ENCODE results near the gene POLR1D. TPM values are rescaled to one million over a fixed set of nuclear protein-coding genes. Genes with fewer than 3 reads are reported as not detected.

The POLR1D gene
- total RNA-seq, 1 experiment from 2014 or later = 198 TPM

DNA sequence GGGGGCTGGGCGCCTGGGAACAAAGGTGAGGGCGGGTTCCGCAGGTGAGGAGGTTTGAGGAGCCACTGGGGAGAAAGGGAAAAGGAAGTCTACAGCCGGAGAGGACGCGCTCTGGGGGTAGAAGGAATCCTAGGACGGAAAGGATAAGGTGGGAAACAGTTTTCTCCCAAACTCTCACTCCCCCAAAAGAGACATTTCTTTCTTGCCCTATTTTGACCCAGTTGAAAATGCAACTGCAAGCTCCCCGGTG lies 651 bp upstream of the POLR1D start:
- CTCF ChIA-PET = interaction anchor here (0.9 to 3.1 kb wide), 10 partner anchors 14 to 363 kb away, joined by 3 to 21 read pairs (median 4); no protein-coding TSS in a partner anchor
- Mint-ChIP-seq H3K27ac (peak overlapping the region; percentile 96), H3K4me1 (peaks cover 58% of the 10 kb centered on the region), H3K36me3 (peaks cover 26% of the 10 kb centered on the region), H3K9me3 (no peaks in the 10 kb centered on the region), H3K27me3 (ENCODE audit: low read depth) (no peaks in the 10 kb centered on the region), H3K4me3 (peak overlapping the region; percentile 89)
- no peak for TF ChIP-seq ZNF423 (CRISPR knock-in tag; IDR thresholded peaks at IDR 0.05)
- no peak for TF ChIP-seq NFATC4 (CRISPR knock-in tag; IDR thresholded peaks at IDR 0.05)
- TF ChIP-seq, protein P1, sequence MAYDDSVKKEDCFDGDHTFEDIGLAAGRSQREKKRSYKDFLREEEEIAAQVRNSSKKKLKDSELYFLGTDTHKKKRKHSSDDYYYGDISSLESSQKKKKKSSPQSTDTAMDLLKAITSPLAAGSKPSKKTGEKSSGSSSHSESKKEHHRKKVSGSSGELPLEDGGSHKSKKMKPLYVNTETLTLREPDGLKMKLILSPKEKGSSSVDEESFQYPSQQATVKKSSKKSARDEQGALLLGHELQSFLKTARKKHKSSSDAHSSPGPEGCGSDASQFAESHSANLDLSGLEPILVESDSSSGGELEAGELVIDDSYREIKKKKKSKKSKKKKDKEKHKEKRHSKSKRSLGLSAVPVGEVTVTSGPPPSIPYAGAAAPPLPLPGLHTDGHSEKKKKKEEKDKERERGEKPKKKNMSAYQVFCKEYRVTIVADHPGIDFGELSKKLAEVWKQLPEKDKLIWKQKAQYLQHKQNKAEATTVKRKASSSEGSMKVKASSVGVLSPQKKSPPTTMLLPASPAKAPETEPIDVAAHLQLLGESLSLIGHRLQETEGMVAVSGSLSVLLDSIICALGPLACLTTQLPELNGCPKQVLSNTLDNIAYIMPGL (CRISPR knock-in tag; IDR thresholded peaks at IDR 0.05) = no peak
- TF ChIP-seq, protein P2, sequence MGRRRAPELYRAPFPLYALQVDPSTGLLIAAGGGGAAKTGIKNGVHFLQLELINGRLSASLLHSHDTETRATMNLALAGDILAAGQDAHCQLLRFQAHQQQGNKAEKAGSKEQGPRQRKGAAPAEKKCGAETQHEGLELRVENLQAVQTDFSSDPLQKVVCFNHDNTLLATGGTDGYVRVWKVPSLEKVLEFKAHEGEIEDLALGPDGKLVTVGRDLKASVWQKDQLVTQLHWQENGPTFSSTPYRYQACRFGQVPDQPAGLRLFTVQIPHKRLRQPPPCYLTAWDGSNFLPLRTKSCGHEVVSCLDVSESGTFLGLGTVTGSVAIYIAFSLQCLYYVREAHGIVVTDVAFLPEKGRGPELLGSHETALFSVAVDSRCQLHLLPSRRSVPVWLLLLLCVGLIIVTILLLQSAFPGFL (CRISPR knock-in tag; IDR thresholded peaks at IDR 0.05; ENCODE audit: borderline replicate concordance) = no peak
- no peak for TF ChIP-seq GRHL2 (CRISPR knock-in tag; IDR thresholded peaks at IDR 0.05; ENCODE audit: insufficient replicate concordance, severe bottlenecking)
- TF ChIP-seq, protein P3, sequence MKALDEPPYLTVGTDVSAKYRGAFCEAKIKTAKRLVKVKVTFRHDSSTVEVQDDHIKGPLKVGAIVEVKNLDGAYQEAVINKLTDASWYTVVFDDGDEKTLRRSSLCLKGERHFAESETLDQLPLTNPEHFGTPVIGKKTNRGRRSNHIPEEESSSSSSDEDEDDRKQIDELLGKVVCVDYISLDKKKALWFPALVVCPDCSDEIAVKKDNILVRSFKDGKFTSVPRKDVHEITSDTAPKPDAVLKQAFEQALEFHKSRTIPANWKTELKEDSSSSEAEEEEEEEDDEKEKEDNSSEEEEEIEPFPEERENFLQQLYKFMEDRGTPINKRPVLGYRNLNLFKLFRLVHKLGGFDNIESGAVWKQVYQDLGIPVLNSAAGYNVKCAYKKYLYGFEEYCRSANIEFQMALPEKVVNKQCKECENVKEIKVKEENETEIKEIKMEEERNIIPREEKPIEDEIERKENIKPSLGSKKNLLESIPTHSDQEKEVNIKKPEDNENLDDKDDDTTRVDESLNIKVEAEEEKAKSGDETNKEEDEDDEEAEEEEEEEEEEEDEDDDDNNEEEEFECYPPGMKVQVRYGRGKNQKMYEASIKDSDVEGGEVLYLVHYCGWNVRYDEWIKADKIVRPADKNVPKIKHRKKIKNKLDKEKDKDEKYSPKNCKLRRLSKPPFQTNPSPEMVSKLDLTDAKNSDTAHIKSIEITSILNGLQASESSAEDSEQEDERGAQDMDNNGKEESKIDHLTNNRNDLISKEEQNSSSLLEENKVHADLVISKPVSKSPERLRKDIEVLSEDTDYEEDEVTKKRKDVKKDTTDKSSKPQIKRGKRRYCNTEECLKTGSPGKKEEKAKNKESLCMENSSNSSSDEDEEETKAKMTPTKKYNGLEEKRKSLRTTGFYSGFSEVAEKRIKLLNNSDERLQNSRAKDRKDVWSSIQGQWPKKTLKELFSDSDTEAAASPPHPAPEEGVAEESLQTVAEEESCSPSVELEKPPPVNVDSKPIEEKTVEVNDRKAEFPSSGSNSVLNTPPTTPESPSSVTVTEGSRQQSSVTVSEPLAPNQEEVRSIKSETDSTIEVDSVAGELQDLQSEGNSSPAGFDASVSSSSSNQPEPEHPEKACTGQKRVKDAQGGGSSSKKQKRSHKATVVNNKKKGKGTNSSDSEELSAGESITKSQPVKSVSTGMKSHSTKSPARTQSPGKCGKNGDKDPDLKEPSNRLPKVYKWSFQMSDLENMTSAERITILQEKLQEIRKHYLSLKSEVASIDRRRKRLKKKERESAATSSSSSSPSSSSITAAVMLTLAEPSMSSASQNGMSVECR (CRISPR knock-in tag; IDR thresholded peaks at IDR 0.05; ENCODE audit: borderline replicate concordance) = no peak
- TF ChIP-seq, protein P4, sequence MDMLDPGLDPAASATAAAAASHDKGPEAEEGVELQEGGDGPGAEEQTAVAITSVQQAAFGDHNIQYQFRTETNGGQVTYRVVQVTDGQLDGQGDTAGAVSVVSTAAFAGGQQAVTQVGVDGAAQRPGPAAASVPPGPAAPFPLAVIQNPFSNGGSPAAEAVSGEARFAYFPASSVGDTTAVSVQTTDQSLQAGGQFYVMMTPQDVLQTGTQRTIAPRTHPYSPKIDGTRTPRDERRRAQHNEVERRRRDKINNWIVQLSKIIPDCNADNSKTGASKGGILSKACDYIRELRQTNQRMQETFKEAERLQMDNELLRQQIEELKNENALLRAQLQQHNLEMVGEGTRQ (CRISPR knock-in tag; IDR thresholded peaks at IDR 0.05) = no peak
- TF ChIP-seq PRRX2 (CRISPR knock-in tag; IDR thresholded peaks at IDR 0.05) = no peak
- TF ChIP-seq RORB (CRISPR knock-in tag; IDR thresholded peaks at IDR 0.05) = no peak
- TF ChIP-seq ELF4 (CRISPR knock-in tag; IDR thresholded peaks at IDR 0.05; ENCODE audit: low read depth) = no peak
- TF ChIP-seq SOX15 (CRISPR knock-in tag; IDR thresholded peaks at IDR 0.05) = no peak
- no peak for TF ChIP-seq ZNF416 (CRISPR knock-in tag; IDR thresholded peaks at IDR 0.05)
- TF ChIP-seq, protein P5, sequence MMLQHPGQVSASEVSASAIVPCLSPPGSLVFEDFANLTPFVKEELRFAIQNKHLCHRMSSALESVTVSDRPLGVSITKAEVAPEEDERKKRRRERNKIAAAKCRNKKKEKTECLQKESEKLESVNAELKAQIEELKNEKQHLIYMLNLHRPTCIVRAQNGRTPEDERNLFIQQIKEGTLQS (CRISPR knock-in tag; conservative IDR thresholded peaks at IDR 0.05) = no peak
- TF ChIP-seq KAT7 (CRISPR knock-in tag; IDR thresholded peaks at IDR 0.05; ENCODE audit: borderline replicate concordance) = no peak
- no peak for TF ChIP-seq EMX1 (CRISPR knock-in tag; IDR thresholded peaks at IDR 0.05)
- POLR2A ChIA-PET = interaction anchor here (0.6 to 1.8 kb wide), 10 partner anchors 10 to 504 kb away, joined by 3 to 7 read pairs (median 4); no protein-coding TSS in a partner anchor
- DNase-seq (ENCODE audit: low spot score) = no peak
- no peak for ATAC-seq

DNA sequence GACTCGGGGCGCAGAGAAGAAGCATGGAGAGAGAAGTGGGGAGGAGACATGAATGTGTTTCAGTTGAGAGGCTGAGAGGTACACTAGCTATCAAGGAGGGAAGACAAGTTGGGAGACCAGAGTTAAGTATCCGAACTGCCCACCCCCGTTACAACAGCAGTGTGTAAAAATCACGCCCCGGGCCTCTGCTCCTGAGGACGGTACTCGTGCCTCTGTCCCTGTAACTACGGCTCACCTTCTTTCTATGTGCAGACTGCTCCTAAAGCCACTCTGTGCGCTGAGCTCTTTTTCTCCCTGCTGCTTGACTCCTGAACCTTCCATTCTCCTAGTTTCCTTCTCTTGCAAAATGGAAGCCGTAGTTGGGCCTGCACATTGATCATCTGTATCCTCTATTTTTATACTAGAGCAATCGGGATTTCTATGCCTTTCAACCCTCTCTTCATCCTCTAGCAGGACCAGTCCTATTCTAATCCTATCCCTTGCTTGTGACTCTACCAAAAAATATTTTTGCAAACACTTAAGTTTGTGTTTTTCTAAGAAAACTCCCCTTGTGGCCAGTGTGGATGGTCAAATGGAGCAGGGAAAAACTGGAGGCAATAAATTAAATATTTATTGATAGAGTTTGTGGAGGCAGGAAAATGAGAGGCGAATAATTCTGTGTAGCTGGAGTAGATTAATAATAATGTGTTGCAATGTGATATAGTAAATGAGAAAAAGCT lies 569 bp downstream of the POLR1D start:
- POLR2A ChIA-PET = interaction anchor here (0.8 kb wide), 1 partner anchor 16 kb away, joined by 3 read pairs; no protein-coding TSS in a partner anchor
- Mint-ChIP-seq H3K27me3 (ENCODE audit: low read depth) (no peaks in the 10 kb centered on the region), H3K9me3 (no peaks in the 10 kb centered on the region), H3K36me3 (peaks cover 26% of the 10 kb centered on the region), H3K4me1 (peaks cover 59% of the 10 kb centered on the region), H3K4me3 (peak overlapping the region; percentile 94), H3K27ac (peak overlapping the region; percentile 88)
- CTCF ChIA-PET = interaction anchor here (0.7 to 3.1 kb wide), 5 partner anchors 16 to 332 kb away, joined by 3 to 15 read pairs (median 3); no protein-coding TSS in a partner anchor
- TF ChIP-seq, protein P6, sequence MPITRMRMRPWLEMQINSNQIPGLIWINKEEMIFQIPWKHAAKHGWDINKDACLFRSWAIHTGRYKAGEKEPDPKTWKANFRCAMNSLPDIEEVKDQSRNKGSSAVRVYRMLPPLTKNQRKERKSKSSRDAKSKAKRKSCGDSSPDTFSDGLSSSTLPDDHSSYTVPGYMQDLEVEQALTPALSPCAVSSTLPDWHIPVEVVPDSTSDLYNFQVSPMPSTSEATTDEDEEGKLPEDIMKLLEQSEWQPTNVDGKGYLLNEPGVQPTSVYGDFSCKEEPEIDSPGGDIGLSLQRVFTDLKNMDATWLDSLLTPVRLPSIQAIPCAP (CRISPR knock-in tag; IDR thresholded peaks at IDR 0.05) = 0 out of 2 replicates have a peak, but pooled peaks have one; percentile 42
- TF ChIP-seq MYBL2 (CRISPR knock-in tag; IDR thresholded peaks at IDR 0.05) (no peak), NFE2L1 (CRISPR knock-in tag; IDR thresholded peaks at IDR 0.05) (0 out of 2 replicates have a peak, but pooled peaks have one; percentile 2), KAT7 (CRISPR knock-in tag; IDR thresholded peaks at IDR 0.05; ENCODE audit: borderline replicate concordance) (peak; percentile 21; the same call in 1 of the 2 replicates), ZNF396 (CRISPR knock-in tag; IDR thresholded peaks at IDR 0.05; ENCODE audit: borderline replicate concordance) (no peak)
- DNase-seq (ENCODE audit: low spot score) (no peak), ATAC-seq (no peak)
